HG03457 (cell line): ENCODE results near the gene SERPIND1.

ENCODE experiments used
- ATAC-seq: cut with Tn5 transposase; IDR thresholded peaks from one replicate; pipeline ENCODE4 v1.9.1; 2021; ENCODE audit warnings: moderate number of reproducible peaks; ENCODE audit not compliant: unreplicated experiment

The SERPIND1 gene

DNA sequence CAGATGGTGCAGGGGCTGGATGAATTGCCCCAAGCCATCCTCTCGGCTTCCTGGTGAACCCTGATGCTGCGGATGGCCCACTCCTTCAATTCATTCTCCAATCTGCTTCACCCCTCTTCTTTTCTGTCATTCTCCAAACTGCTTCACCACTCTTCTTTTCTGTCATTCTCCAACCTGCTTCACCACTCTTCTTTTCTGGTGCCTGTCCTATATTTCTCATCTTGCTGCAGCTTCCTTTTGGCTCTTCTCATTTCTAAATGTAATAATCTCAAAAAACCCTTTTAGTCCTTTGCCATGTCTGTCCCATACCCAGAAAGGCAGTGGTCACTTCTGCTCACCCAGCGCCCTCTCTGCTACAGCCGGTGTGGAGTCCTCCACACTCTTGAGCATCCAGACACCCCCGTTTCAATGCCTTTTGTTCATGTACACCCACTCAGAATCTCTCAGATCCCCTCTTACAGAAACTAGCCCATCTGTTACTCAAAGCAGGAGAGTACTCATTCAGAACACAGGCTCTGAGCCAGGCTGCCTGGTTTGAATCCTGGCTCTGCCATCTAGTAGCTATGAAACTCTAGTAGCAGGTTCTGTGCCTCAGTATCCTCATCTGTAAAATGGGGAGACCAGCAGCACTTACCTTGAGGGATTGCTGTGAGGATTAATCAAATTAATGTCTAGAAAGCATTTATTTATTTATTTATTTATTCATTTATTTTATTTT lies 14.9 kb downstream of the SERPIND1 start:
- ATAC-seq = no peak

DNA sequence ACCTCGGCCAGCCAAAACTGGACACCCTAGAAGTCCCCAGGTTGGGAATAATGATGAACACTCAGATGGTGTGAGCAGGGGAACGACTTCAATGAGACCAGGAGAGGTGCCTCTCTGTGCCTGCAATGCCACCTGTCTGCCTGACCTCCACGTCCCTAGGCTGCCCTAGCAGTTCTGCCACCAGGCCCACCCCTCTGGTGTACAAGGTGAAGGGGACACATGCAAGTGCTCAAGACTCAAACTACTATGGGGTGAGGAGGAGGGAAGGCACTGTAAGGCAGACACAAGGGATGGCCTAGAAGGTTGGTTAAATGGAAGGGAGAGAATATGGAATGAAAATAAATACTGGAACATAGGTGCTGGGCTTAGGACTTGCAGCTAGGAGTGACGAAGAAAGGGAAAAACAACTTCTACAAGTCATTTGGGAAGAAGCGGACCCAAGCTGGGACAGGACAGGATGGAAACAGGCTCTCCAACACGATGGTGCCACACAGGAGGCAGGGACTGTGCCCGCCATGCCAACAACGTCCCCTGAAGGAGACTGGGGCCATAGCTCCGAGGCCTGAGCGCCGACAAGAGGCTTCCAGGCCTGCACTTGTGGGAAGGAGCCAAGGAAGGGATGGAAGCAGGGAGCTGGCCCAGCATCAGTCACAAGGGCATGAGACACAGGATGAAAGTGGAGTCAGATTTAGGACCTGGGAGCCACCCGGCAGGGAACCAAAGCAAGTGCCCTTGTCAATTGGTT lies 18.5 kb downstream of the SERPIND1 start:
- ATAC-seq = no peak

DNA sequence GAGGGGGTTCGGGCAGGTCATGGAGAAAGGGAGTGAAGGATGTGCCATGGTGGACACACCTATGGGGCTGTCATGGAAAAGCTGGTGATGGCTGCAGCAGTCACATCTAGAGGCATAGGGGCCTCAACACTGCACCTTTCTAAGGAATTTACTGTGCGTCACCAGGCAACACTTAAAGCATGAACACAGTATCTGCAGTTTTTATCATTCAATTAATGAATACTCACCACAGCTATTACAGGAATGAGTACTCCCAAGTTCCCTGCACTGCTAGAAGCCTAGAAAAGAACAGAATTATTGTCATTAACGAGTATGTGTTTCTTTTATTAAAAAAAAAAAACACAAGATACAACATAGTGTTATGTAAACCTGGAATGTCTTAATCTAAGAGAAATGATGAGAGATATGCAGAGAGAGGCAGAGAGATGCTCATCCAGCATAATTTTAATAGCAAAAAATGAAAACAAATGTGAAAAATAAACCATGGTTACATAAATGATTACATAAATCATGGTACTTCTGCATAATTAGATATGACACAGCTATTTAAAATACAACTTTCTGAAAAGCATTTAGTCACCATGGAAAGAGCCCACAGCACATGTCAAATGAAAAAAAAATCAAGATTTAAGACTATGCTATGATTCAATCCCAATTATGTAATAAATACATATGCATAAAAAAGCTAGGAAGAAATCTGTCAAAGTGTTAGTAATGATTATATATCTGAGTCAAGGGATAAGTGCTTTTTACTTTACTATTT lies 19.2 kb downstream of the SERPIND1 start:
- no peak for ATAC-seq

DNA sequence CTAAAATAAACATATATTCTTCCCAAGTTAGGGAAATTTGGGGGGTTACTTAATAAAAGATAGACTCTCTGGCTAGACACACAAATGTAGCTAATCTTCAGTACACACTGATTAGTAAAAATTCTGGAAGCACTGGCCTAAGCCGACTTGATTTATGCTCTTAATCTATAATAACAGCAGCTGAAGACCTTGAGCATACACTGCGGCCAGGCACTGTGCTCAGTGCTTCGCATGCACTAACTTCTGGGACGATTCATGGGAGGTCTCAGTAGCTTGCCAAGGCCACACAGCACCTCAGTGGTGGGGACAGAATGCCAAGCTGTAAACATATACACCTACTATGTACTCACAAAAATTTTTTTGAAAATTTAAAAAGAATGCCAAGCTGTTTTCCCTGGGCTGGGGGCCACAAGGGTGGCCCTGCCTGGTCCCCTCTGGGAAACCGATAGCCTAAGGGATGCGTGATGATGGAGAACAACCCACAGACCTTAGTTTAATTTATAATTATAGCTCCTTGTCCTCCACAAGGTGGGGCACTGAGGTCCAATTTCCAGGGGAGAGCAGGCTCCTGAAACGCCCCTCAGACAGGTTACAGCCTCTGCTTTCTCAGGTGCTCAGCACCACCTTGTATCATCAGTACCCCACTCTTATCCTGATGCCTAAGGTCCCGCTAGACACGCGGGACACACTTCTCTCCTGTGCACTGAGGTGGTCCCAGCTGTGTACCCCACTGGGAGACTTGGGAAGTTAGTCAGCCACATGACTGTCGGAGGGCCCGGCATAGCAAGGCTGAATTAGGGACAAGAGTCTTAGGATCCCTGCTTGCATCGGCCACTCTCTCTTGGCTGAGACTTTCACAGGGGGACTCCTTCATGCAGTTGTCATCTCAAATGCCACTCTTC lies 20.1 kb downstream of the SERPIND1 start:
- no peak for ATAC-seq

DNA sequence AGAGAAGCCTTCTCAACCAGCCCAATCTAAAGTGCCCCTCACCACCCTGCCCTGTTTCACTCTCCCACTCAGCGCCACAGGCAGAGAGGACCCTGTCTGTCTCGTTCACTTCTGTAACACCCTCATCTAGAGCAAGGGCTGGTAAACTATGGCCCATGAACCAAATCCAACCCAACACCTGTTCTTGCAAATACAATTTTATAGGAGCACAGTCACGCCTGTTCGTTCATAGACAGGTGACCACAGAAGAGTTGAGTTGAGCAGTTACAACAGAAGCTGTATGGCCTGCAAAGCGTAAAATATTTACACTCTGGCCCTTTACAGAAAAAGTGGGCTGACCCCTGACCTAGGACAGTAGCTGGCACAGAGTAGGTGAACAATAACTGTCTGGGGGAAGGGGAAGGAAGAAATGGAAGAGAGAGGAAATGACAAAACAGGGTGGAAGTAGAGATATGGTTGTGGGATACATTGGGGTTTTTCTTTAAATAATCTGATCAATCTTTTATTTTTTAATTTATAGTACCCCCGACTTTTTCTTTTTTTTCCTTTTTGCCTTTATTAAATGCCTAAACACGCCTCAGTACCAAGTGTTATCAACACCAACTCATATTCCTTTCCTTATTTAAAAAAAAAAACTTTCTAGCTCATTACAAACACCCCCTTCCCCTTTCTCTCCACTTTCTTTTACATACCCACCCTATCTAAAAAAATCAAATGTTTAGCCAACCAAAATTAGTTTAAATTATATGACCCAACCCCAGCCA lies 20.9 kb downstream of the SERPIND1 start:
- ATAC-seq = no peak

DNA sequence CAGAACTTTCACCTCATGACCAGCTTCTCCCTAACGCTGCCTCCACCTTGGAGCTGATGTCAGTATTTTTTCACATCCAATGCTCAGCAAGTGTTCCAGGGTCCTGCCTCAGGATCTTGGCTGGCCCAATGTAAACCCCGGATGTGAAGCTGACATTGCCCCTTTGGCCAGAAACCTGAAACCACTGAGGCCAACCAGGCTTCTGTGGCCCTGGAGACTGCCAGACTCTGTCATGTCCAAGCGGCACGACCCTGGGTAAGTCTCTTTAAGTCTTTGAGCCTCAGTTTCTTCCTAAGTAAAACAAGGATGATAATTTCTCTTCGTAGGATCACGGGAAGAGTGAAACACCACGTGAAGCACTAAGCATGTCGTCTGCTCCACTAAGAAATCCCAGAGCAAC lies 22.8 kb downstream of the SERPIND1 start:
- no peak for ATAC-seq

DNA sequence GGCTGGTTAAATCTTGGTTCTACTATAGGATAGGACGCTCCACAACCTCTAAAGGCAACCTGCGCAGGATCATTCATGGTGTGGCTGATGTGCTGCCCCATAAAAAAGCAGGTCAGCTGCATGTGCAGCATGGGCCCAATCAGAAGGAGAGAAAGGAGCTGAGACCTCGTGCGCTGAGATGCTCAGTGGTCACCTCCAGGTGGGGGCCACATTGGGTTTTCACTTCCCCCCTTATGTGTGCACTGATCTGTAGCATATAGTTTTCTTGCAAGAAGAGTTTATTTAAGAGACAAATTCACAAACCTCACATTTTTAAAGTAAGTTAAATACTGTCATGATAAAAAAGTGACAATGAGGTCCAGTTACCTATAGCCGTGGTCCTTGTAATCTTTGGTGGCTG lies 24.3 kb downstream of the SERPIND1 start:
- no peak for ATAC-seq

DNA sequence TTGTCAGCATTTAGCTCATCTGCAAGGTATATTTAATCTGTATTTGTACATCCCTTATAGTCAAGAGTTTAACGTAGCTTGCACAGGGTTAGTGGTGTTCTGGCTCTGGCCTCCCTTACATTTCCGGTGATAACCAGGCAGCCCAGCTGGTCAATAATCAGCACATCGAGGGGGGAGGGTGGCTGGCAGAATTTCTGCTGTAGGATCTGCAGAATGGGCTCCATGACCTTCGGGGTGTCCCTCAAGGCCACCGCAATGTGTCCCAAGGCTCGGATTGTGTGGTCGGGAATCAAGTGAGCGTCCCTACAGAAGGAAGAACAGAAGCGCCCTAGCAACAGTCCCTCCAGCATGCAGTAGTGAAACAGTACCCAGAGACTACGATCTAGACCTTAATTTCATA lies 25.1 kb downstream of the SERPIND1 start:
- ATAC-seq = no peak

DNA sequence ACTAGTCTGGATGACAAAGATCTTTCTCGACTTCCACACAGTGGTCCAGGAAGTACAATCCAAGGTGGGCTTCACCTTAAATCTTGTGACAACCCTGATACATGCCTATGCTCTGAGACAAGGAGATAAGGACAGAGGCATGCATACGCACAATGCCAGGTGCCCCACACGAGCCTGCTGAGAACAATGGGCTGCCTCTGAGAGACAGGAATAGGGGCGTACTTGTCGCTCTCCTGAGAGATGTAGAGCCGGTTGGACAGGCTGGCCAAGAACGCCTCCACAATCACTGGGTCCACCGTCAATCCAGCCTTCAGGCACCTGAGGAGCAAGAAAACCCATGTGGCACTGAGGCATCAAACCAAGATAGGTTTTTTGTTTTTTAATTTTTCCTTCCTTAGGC lies 25.5 kb downstream of the SERPIND1 start:
- ATAC-seq = no peak

DNA sequence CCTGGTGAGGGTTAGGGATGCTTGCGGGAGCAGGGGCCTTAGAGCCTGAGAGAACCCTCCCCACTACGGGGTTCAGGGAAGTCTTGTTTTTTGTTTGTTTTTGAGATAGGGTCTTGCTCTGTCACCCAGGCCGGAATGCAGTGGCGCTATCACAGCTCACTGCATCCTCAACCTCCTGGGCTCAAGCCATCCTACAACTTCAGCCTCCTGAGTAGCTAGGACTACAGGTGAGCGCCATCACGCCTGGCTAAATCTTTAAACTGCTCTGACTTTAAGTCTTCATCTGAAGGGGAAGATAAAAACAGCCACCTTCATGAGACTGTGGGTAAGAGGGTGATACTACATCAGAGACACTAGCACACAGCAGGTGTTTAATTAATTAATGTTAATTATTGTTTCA lies 28.5 kb downstream of the SERPIND1 start:
- ATAC-seq = no peak

DNA sequence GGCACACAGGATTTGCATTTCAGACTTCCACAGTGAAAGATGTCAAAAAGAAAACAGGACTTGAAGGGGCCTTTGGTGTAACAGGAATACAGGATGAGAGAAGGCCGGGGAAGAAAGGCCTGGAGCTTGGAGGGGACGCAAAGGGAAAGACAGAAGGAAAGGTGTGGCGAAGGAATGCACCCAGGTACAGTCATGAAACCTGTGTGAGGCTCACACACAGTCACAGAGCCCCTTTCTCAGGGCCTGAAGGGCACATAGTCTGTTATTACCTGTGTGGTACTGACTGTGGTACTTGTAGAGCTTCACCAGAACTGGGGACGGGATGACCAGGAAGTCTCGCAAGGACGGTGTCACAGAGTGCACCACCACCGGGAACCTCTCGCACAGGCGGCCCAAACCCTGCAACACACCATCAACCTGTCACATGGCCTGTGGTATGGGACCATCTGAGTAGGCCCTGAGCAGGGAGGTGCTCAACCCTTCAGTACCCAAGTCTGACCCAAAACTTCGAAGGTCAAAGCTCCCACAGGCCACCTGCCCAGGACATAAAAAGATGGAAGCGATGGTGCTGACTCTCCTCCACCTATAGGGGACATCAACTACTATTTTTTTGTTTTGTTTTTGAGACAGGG lies 29.1 kb downstream of the SERPIND1 start:
- no peak for ATAC-seq

DNA sequence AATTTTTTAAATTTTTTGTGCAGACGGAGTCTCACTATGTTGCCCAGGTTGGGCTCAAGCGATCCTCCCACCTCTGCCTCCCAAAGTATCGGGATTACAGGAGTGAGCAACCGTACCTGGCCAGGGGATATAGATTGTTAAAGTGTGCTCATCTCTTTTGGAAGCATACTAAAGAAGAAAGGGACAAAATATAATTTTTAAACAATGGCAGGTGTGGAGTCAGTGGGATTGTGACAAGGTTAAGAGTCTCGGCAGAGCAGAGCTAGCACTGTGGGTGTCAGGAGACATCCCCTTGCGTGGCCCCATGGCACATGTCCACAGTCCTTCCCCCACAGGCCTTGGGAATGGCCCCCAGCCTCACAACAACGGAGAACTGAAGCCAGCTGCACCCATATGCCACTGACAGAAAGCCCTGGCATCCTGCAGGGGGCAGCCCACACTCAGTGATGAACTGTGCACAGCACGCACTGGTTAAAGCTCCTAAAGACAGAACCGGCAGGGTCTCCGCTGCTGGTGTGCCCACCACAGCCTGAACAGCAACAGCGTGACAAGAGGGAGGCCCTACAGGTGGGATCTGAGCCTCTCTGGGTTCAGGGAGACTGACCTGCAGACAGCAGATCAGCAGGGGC lies 29.9 kb downstream of the SERPIND1 start:
- no peak for ATAC-seq

DNA sequence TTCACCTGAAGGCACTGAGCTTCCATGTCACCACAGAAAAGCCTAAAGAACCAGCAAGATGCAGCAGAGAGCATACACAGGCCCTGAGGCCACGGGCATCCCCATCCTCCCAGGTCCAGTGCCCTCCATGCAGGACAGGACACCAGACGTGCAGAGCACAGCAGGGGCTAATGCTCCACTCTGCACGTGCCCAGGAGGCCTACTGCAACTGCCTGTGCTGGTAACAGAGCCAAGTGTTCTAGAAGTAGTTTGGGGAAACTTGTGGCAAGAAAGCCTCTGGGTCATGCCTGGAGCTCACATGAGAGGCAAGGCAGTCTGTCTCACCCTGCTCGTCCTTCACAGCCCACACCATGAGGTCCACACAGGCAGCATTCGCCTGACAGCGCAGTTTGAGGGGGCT lies 30.7 kb downstream of the SERPIND1 start:
- ATAC-seq = no peak

DNA sequence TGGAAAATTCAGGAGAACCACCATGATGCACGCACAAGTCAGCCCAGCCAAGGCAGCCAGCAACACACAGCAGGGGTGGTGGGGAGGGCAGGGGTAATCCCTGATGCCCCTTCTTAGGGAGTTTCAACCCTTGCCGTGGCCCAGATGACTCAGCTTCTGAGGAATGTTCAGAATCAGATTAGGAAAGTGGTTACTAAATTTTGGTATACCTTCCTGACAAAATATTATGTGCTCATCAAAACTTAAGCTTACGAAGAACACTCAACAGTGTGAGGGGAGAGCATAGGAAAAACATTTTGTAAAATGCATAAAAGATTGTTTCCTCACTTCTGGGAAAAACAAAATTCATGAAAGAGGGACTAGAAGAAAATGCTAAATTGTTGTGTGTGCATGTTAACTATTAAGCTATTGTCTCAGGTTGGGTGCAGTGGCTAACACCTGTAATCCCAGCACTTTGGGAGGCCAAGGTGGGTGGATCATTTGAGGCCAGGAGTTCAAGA lies 32.1 kb downstream of the SERPIND1 start:
- ATAC-seq = no peak

DNA sequence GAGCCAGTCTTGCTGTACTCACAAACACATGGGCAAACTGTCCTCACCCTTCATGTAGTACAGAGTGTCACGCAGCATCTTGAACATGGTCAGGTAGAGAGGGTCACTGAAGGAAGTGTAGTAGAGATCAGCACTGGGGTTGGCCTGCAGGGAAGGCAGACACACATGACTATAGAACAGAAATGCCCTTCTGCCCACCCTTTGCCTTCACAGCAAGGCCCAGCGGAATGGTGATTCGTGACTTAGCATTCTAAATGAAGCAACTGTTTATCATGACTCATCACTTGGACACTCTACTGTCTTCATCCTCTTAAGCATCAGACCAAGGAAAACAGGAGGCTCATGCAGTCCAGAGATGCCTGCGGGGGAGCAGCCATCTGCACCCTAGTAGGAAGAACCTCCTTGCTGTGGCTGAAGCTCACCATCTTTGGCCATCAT lies 33.4 kb downstream of the SERPIND1 start:
- no peak for ATAC-seq

DNA sequence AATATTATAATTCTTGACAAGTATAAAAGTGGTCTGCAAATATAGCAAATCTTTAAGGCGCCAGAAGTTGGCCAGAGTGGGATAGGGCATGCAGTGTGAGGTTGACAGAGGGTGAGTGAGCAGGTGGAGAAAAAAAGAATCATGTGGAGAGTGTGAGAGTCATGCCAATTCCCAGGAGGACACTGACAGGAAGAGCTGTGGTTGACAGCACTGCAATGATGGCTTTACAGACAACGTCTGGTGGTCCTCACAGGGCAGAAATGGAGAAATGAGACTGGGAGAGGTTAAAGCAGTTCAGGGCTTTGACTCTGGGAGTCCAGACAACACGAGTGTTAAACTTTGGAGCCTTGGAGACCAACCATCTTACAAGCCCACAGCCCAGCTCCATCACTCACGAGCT lies 34.9 kb downstream of the SERPIND1 start:
- ATAC-seq = no peak

DNA sequence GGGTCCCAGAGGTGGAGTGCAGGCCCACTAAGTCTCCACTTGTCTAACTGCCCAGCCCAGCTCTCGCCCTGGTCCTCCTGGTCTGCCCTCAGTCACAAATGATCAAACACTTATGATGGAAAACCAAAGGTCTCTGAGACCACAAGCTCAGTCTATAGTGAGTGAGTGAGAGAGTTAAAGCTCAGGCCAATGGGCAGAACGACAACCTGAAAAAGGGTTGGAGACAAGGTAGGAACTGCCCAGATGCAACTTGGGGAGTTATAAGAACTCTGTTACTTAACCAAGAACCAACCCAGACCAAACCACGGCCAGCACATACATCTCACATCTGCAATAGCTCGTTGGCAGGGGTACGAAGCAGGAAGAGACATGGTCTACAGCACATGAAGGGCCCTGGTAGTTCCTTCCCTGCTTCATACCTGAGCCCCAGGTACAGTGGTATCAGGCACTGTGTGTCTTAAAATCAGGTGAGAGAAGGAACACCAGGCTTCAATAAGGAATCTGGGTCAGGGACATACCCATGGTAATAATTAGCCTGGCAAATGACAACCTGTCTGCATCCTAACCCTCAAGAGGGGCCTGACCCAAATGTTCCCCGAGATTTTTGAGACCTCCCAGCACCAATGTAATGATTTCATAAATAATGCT lies 35.7 kb downstream of the SERPIND1 start:
- ATAC-seq = no peak

DNA sequence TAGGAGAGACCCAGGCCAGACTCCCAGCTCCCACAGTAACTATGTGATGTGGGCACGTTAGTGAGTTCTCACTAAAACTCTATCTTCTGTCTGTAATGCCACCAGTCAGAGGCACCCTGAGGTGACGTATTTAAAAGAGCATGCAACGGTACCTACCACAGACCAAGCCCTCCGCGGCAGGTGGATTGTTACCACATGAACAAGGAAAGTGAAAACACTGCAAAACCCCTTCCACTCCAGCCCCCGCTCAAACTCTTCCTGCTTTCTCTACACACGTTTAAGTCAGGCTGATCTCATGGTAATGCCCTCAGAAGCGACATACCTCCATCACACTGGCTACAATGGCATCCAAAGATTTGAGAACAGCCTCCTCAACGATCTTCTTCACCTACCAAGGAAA lies 36.7 kb downstream of the SERPIND1 start:
- no peak for ATAC-seq
